ENCODE data around the gene CRTAC1.
A peak's percentile ranks its signal among the peaks of the same experiment; 100 is the strongest.

The CRTAC1 gene

GRCh38 chr10:97924678-97925077, 105.7 kb downstream of the CRTAC1 start:
- no peak for DNase-seq (ENCODE audit: low spot score)

GRCh38 chr10:97923476-97923875, 106.9 kb downstream of the CRTAC1 start:
- DNase-seq (ENCODE audit: low spot score): no peak

GRCh38 chr10:97923057-97923456, 107.4 kb downstream of the CRTAC1 start:
- no peak for DNase-seq (ENCODE audit: low spot score)

GRCh38 chr10:97922022-97922758, 108.2 kb downstream of the CRTAC1 start:
- DNase-seq (ENCODE audit: low spot score): no peak

GRCh38 chr10:97921581-97922021, 108.8 kb downstream of the CRTAC1 start:
- no peak for DNase-seq (ENCODE audit: low spot score)

GRCh38 chr10:97920865-97921264, 109.6 kb downstream of the CRTAC1 start:
- DNase-seq (ENCODE audit: low spot score): no peak

- no peak for DNase-seq (ENCODE audit: low spot score)
These were observed 111.4 kb downstream of the CRTAC1 start for GRCh38 chr10:97919012-97919411.

- DNase-seq (ENCODE audit: low spot score): no peak
These were observed 113.8 kb downstream of the CRTAC1 start for GRCh38 chr10:97916586-97916985.

- no peak for DNase-seq (ENCODE audit: low spot score)
These were observed 114.9 kb downstream of the CRTAC1 start for GRCh38 chr10:97915346-97916131.

- peak; percentile 60 for DNase-seq (ENCODE audit: low spot score)
These were observed 115.6 kb downstream of the CRTAC1 start for GRCh38 chr10:97914837-97915211.

GRCh38 chr10:97914171-97914836, 116.1 kb downstream of the CRTAC1 start:
- DNase-seq (ENCODE audit: low spot score): no peak

GRCh38 chr10:97913614-97914013, 116.8 kb downstream of the CRTAC1 start:
- no peak for DNase-seq (ENCODE audit: low spot score)

- no peak for DNase-seq (ENCODE audit: low spot score)
These were observed 117.2 kb downstream of the CRTAC1 start for GRCh38 chr10:97913193-97913592.

GRCh38 chr10:97911217-97911616, 119.2 kb downstream of the CRTAC1 start:
- DNase-seq (ENCODE audit: low spot score): no peak

- no peak for DNase-seq (ENCODE audit: low spot score)
These were observed 119.8 kb downstream of the CRTAC1 start for GRCh38 chr10:97910661-97911060.

- DNase-seq (ENCODE audit: low spot score): no peak
These were observed 122.6 kb downstream of the CRTAC1 start for GRCh38 chr10:97907830-97908229.

- DNase-seq (ENCODE audit: low spot score): no peak
These were observed 123.2 kb downstream of the CRTAC1 start for GRCh38 chr10:97907211-97907610.

- DNase-seq (ENCODE audit: low spot score): no peak
These were observed 125.1 kb downstream of the CRTAC1 start for GRCh38 chr10:97905276-97905675.

- DNase-seq (ENCODE audit: low spot score): no peak
These were observed 125.8 kb downstream of the CRTAC1 start for GRCh38 chr10:97904576-97904975.

GRCh38 chr10:97904018-97904381, 126.4 kb downstream of the CRTAC1 start:
- no peak for DNase-seq (ENCODE audit: low spot score)

- DNase-seq (ENCODE audit: low spot score): no peak
These were observed 127.0 kb downstream of the CRTAC1 start for GRCh38 chr10:97903128-97904017.

GRCh38 chr10:97901381-97901780, 129.0 kb downstream of the CRTAC1 start:
- DNase-seq (ENCODE audit: low spot score): no peak
